ENCODE results near the gene TAF6. TPM values are rescaled to one million over a fixed set of nuclear protein-coding genes. Genes with fewer than 3 reads are reported as not detected.

Gene TAF6
- total RNA-seq, 2 experiments from 2014 or later = 48.6 to 55.3 TPM

- H3K4me1 Mint-ChIP-seq (ENCODE audit: low read depth) = no peaks in the 10 kb centered on the region
- H3K9me3 Mint-ChIP-seq = no peaks in the 10 kb centered on the region
- TF ChIP-seq, protein P1, sequence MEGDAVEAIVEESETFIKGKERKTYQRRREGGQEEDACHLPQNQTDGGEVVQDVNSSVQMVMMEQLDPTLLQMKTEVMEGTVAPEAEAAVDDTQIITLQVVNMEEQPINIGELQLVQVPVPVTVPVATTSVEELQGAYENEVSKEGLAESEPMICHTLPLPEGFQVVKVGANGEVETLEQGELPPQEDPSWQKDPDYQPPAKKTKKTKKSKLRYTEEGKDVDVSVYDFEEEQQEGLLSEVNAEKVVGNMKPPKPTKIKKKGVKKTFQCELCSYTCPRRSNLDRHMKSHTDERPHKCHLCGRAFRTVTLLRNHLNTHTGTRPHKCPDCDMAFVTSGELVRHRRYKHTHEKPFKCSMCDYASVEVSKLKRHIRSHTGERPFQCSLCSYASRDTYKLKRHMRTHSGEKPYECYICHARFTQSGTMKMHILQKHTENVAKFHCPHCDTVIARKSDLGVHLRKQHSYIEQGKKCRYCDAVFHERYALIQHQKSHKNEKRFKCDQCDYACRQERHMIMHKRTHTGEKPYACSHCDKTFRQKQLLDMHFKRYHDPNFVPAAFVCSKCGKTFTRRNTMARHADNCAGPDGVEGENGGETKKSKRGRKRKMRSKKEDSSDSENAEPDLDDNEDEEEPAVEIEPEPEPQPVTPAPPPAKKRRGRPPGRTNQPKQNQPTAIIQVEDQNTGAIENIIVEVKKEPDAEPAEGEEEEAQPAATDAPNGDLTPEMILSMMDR (IDR thresholded peaks at IDR 0.05) = no peak
- H3K36me3 Mint-ChIP-seq (ENCODE audit: low read depth) = peaks cover 28% of the 10 kb centered on the region
- DNase-seq (no peak), ATAC-seq (no peak)
- no peak overlapping the region for H3K27ac Mint-ChIP-seq
- H3K27me3 Mint-ChIP-seq = no peaks in the 10 kb centered on the region
- ChIA-PET CTCF (interaction anchor here (1.0 to 1.7 kb wide), 3 partner anchors 12 to 74 kb away, joined by 3 to 6 read pairs (median 3); no protein-coding TSS in a partner anchor), POLR2A (interaction anchor here (0.6 to 1.1 kb wide), 3 partner anchors 11 to 13 kb away, joined by 3 to 4 read pairs (median 3); no protein-coding TSS in a partner anchor)
- intact Hi-C loops (cut with micrococcal nuclease) = no loop called here
- no peak overlapping the region for H3K4me3 Mint-ChIP-seq
Observed at GRCh38 chr7:100064162-100064561, 55.0 kb downstream of the TAF6 start.

DNA sequence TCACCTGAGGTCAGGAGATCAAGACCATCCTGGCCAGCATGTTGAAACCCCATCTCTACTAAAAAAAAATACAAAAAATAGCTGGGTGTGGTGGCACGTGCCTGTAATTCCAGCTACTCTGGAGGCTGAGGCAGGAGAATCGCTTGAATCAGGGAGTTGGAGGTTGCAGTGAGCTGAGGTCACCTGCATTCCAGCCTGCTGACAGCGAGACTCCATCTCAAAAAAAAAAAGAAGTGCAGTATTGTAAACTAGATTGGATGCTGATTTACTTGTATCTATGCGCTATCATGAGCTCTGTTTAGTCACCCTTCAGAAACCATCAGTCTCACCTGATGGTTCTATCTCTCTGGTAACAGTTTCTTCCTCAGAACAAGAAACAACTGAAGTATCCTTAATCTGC lies 55.8 kb downstream of the TAF6 start:
- Mint-ChIP-seq H3K4me3 (no peak overlapping the region), H3K27me3 (no peaks in the 10 kb centered on the region), H3K27ac (no peak overlapping the region), H3K9me3 (no peaks in the 10 kb centered on the region), H3K4me1 (ENCODE audit: low read depth) (no peaks in the 10 kb centered on the region), H3K36me3 (ENCODE audit: low read depth) (peaks cover 28% of the 10 kb centered on the region)
- no peak for DNase-seq
- intact Hi-C loops (cut with micrococcal nuclease) = no loop called here
- CTCF ChIA-PET = interaction anchor here (1.0 to 1.7 kb wide), 3 partner anchors 11 to 73 kb away, joined by 3 to 6 read pairs (median 3); no protein-coding TSS in a partner anchor
- POLR2A ChIA-PET = interaction anchor here (0.6 to 1.1 kb wide), 3 partner anchors 11 to 37 kb away, joined by 3 to 4 read pairs (median 3); no protein-coding TSS in a partner anchor
- no peak for ATAC-seq
- TF ChIP-seq, protein P1 (IDR thresholded peaks at IDR 0.05) = no peak

DNA sequence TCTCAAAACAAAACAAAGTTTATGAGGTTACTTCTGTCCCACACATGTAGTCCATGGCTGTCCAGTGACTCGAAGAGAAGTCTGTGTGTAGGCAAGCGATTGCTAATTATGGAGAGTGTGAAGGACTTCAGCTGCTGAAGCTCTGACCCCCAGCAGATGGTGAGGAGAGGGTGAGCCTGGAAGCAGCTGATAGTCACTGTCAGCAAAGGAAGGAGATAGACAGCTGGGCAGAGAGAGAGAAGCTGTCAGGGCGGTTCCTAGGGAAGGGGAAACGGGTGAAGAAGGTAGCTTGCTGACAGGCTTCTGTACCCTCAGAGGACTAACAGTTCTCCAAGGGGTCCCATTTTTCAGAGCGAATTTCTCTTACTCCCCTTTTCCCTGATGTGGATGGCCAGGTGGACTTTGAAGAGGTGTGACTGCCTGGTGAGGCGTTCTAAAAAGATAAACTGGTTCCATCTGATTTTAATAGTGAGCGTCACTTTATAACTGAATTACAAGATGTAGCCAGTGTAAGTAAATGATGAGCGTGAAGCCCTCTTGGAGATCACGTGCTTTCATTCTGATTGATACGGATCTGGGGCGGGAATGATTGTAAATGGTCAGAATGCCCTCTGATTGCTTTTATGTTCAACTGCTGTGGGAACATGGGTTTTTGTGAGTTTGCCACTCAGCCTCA lies 57.5 kb downstream of the TAF6 start:
- no peaks in the 10 kb centered on the region for H3K9me3 Mint-ChIP-seq
- DNase-seq (no peak), ATAC-seq (no peak)
- CTCF ChIA-PET = interaction anchor here (1.2 kb wide), 1 partner anchor 69 kb away, joined by 3 read pairs; no protein-coding TSS in a partner anchor
- peaks cover 19% of the 10 kb centered on the region for H3K36me3 Mint-ChIP-seq (ENCODE audit: low read depth)
- H3K4me3 Mint-ChIP-seq = no peak overlapping the region
- H3K27me3 Mint-ChIP-seq = no peaks in the 10 kb centered on the region
- no peaks in the 10 kb centered on the region for H3K4me1 Mint-ChIP-seq (ENCODE audit: low read depth)
- H3K27ac Mint-ChIP-seq = no peak overlapping the region
- TF ChIP-seq, protein P1 (IDR thresholded peaks at IDR 0.05) = no peak
- POLR2A ChIA-PET = interaction anchor here (0.6 to 1.0 kb wide), 2 partner anchors 12 to 19 kb away, joined by 3 read pairs; partner anchors contain the start of gene ZSCAN21
- intact Hi-C loops (cut with micrococcal nuclease) = no loop called here

GRCh38 chr7:100059251-100059739 lies 59.9 kb downstream of the TAF6 start:
- ATAC-seq (no peak), DNase-seq (no peak)
- Mint-ChIP-seq H3K36me3 (ENCODE audit: low read depth) (peaks cover 19% of the 10 kb centered on the region), H3K27ac (no peak overlapping the region), H3K9me3 (no peaks in the 10 kb centered on the region), H3K4me1 (ENCODE audit: low read depth) (no peaks in the 10 kb centered on the region), H3K4me3 (no peak overlapping the region), H3K27me3 (no peaks in the 10 kb centered on the region)
- ChIA-PET CTCF (interaction anchor here (0.9 to 1.0 kb wide), 2 partner anchors 9 to 19 kb away, joined by 3 read pairs; partner anchors contain the start of gene ZSCAN21), POLR2A (no interaction called here)
- TF ChIP-seq, protein P1 (IDR thresholded peaks at IDR 0.05) = no peak
- intact Hi-C loops (cut with micrococcal nuclease) = no loop called here

Small RNA genes lying within 50 kb of the gene (microRNA-seq; reads per million reads assigned to microRNA genes)
- gene MIR106B (ENCODE audit: borderline microRNAs expressed, borderline replicate concordance) (5,318 reads per million, percentile 94 among the genes with 10 or more reads in this experiment), gene MIR25 (ENCODE audit: borderline microRNAs expressed, borderline replicate concordance) (460 reads per million, percentile 84 among the genes with 10 or more reads in this experiment), gene MIR4658 (ENCODE audit: borderline microRNAs expressed, borderline replicate concordance) (not detected), gene MIR93 (ENCODE audit: borderline microRNAs expressed, borderline replicate concordance) (10,527 reads per million, percentile 97 among the genes with 10 or more reads in this experiment)

Other genes with a start within 250 kb of the TAF6 start
- not detected for gene OR2AE1, start 242.3 kb downstream of the TAF6 start, total RNA-seq
- 10 to 100 TPM; 22.2 to 22.3 TPM for gene TRIM4, start 199.8 kb downstream of the TAF6 start, total RNA-seq
- gene GJC3, start 189.7 kb downstream of the TAF6 start, total RNA-seq = under 1 TPM; 0.41 to 0.47 TPM
- not detected for gene AZGP1, start 143.3 kb downstream of the TAF6 start, total RNA-seq
- gene ZKSCAN1, start 103.8 kb downstream of the TAF6 start, total RNA-seq = 10 to 100 TPM; 41.9 to 47.3 TPM
- 1 to 10 TPM; 6.3 to 6.9 TPM for gene ZSCAN21, start 69.6 kb downstream of the TAF6 start, total RNA-seq
- 10 to 100 TPM; 16.4 to 18.9 TPM for gene ZNF3, start 37.6 kb downstream of the TAF6 start, total RNA-seq
- 10 to 100 TPM; 81.3 to 86.3 TPM for gene COPS6, start 30.4 kb downstream of the TAF6 start, total RNA-seq
- gene MCM7, start 18.0 kb downstream of the TAF6 start, total RNA-seq = 100 to 1,000 TPM; 456 to 476 TPM
- gene AP4M1, start 17.7 kb downstream of the TAF6 start, total RNA-seq = 10 to 100 TPM in 1 of 2 experiments, 1 to 10 TPM in 1; 9.8 to 10.9 TPM
- gene CNPY4, start 276 bp upstream of the TAF6 start, total RNA-seq = 10 to 100 TPM in 1 of 2 experiments, 1 to 10 TPM in 1; 9.8 to 10.4 TPM
- gene MBLAC1, start 7.6 kb upstream of the TAF6 start, total RNA-seq = 1 to 10 TPM; 1.9 to 2.1 TPM
- gene LAMTOR4, start 29.6 kb upstream of the TAF6 start, total RNA-seq = 100 to 1,000 TPM; 108 to 116 TPM
- gene TRAPPC14, start 39.4 kb upstream of the TAF6 start, total RNA-seq = 10 to 100 TPM; 15.7 to 17.4 TPM
- gene GAL3ST4, start 49.3 kb upstream of the TAF6 start, total RNA-seq = 1 to 10 TPM; 2.4 to 2.7 TPM
- 1 to 10 TPM; 3.7 to 4.3 TPM for gene GPC2, start 58.0 kb upstream of the TAF6 start, total RNA-seq
- 10 to 100 TPM; 13.2 to 15.8 TPM for gene STAG3, start 58.6 kb upstream of the TAF6 start, total RNA-seq
- gene PVRIG, start 100.6 kb upstream of the TAF6 start, total RNA-seq = 10 to 100 TPM; 29.8 to 30.2 TPM
- gene SPDYE3, start 188.3 kb upstream of the TAF6 start, total RNA-seq = not detected
- gene PILRB, start 238.8 kb upstream of the TAF6 start, total RNA-seq = 10 to 100 TPM; 43.7 to 46.8 TPM